OCI-LY7 (cell line): ENCODE measurements around the gene GPATCH8.

Source experiments
- CTCF ChIP-seq: fragments of 200-600 bp; sonication (generic); conservative IDR thresholded peaks from 2 replicates; pipeline ENCODE4 v1.5.1; 2014; ENCODE audit warnings: mild to moderate bottlenecking, antibody characterized with exemption, low read length, moderate library complexity, mixed read lengths
- EZH2phosphoT487 ChIP-seq: fragments of 200-600 bp; sonication (generic); IDR thresholded peaks from 2 replicates; pipeline ENCODE4 v1.6.1; 2018; ENCODE audit warnings: low read depth, borderline replicate concordance, mild to moderate bottlenecking, mixed run types, antibody characterized with exemption, low read length, moderate library complexity, mixed read lengths

- no peak for TF ChIP-seq CTCF
- no peak for TF ChIP-seq EZH2phosphoT487
Observed at GRCh38 chr17:44380767-44381166, 122.4 kb downstream of the GPATCH8 start.
